Activated B cell treated with CpG ODN at 0.5 μM for 24 hours (primary cell): ENCODE data around the gene SEPSECS. TPM values are rescaled to one million over a fixed set of nuclear protein-coding genes. Genes with fewer than 3 reads are reported as not detected.
"Not testable (repeated sequence)": the region's sequence is repeated elsewhere in the genome, so short reads cannot be mapped to it uniquely, and the experiment has no call there.

Experiments used
- ATAC-seq: fragments of 200-7000 bp; cut with Tn5 transposase; one replicate; pipeline ENCODE4 v1.10.0; 2021; ENCODE audit warnings: low read depth, mild to moderate bottlenecking, moderate library complexity
- CTCF ChIA-PET: fragments of 350-600 bp; sonication (Branson Sonifier 250); formaldehyde crosslinking; loops from one replicate; lab custom pipeline; 2021; ENCODE audit warnings: antibody characterized with exemption; lab: Charles Lee
- POLR2A ChIA-PET: fragments of 350-600 bp; sonication (Branson Sonifier 250); formaldehyde crosslinking; loops from one replicate; lab custom pipeline; 2021; ENCODE audit warnings: antibody characterized with exemption; lab: Charles Lee
- DNase-seq: peaks from one replicate; pipeline ENCODE4 v3.0.0; 2022
- H3K27ac Mint-ChIP-seq: one replicate; pipeline ENCODE4 v1.8.0; 2020; ENCODE audit warnings: mixed read lengths
- H3K27me3 Mint-ChIP-seq: one replicate; pipeline ENCODE4 v1.8.0; 2021; ENCODE audit warnings: mixed read lengths
- H3K36me3 Mint-ChIP-seq: one replicate; pipeline ENCODE4 v1.8.0; 2021; ENCODE audit warnings: low read depth, mixed read lengths
- H3K4me1 Mint-ChIP-seq: one replicate; pipeline ENCODE4 v1.8.0; 2021; ENCODE audit warnings: mixed read lengths
- H3K4me3 Mint-ChIP-seq: one replicate; pipeline ENCODE4 v1.8.0; 2020; ENCODE audit warnings: mild to moderate bottlenecking, mixed read lengths
- H3K9me3 Mint-ChIP-seq: one replicate; pipeline ENCODE4 v1.8.0; 2020; ENCODE audit warnings: mixed read lengths
- CTCF ChIP-seq: fragments of 200-600 bp; IDR thresholded peaks from one replicate; pipeline ENCODE4 v1.8.0; 2022; ENCODE audit warnings: antibody characterized with exemption, mild to moderate bottlenecking
- intact Hi-C: fragments of 100-400 bp; cut with micrococcal nuclease; formaldehyde crosslinking; loops from one replicate; pipeline ENCODE4 v1.15.1; 2024
- total RNA-seq: library from RNA; stranded (reverse); gene quantifications from 2 replicates; pipeline ENCODE4 v1.2.3, GENCODE V29; 2022

SEPSECS gene
- total RNA-seq, 1 donor from 2014 or later: 12.4 TPM

- ChIA-PET POLR2A (no interaction called here), CTCF (no interaction called here)
- peaks cover 4% of the 10 kb centered on the region for H3K4me1 Mint-ChIP-seq
- DNase-seq (no peak), ATAC-seq (no peak)
- peaks cover 39% of the 10 kb centered on the region for H3K27me3 Mint-ChIP-seq
- H3K4me3 Mint-ChIP-seq: no peak overlapping the region
- TF ChIP-seq CTCF: no peak
- H3K27ac Mint-ChIP-seq: no peak overlapping the region
- intact Hi-C loops: no loop called here
- no peaks in the 10 kb centered on the region for H3K36me3 Mint-ChIP-seq
- no peaks in the 10 kb centered on the region for H3K9me3 Mint-ChIP-seq
Observed at GRCh38 chr4:25085671-25086070, 74.6 kb downstream of the SEPSECS start.

- POLR2A ChIA-PET, intact Hi-C loops, CTCF ChIA-PET, H3K27ac Mint-ChIP-seq, H3K4me3 Mint-ChIP-seq, H3K9me3 Mint-ChIP-seq, DNase-seq, H3K4me1 Mint-ChIP-seq, ATAC-seq, H3K36me3 Mint-ChIP-seq: not testable (repeated sequence)
- peaks cover 29% of the 10 kb centered on the region for H3K27me3 Mint-ChIP-seq
Observed at GRCh38 chr4:25083441-25083840, 76.8 kb downstream of the SEPSECS start.

DNA sequence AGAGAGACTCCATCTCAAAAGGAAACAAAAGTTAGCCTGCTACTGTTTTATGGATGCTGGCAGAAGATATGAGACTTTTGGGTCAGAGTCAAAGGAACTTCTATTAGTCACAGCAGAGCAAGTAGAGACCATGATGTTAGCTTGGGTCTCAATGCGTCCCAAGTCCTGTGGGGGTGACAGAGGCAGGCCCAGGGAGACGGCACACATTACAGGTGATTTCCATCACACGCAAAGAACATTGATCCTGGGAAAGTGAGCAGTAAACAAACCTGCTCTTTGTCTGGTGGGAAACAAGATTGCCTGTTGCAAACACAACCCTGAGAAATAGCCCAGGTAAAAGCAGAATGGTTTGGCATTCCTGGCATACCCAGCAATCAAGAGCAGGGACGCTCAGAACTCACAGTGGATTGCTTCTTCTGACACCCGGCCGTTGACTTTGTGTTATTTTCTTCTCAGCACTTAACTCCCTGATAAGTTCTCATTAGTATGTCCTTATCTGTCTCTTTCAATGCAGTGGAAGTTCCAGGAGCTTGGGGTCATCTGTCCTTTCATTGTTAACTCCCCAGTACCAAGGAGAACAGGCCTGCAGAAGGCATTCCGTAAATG, 78.3 kb downstream of the SEPSECS start:
- ChIA-PET CTCF (no interaction called here), POLR2A (no interaction called here)
- ATAC-seq: no peak
- Mint-ChIP-seq H3K27ac (no peak overlapping the region), H3K36me3 (no peaks in the 10 kb centered on the region), H3K4me1 (no peaks in the 10 kb centered on the region), H3K9me3 (no peaks in the 10 kb centered on the region), H3K27me3 (peaks cover 22% of the 10 kb centered on the region), H3K4me3 (no peak overlapping the region)
- DNase-seq: no peak
- no peak for TF ChIP-seq CTCF
- intact Hi-C loops: no loop called here

DNA sequence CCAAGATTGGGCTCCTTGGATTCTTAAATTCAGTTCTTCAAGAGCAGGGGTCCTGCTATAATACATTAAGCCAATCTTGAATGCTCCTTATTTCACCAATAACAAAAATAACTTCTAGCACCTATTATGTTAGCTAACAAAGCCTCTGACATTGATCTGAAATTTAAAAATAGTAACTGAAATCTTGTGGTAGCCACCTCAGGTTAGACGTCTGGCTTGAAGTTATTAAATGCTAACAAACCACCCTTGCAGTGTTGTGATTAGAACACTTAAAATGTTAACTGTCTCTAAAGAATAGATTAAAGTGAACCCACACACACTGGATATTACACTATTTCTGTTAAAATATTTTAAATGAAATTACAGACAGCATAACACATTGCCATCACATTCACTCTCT, 79.7 kb downstream of the SEPSECS start:
- H3K4me1 Mint-ChIP-seq: no peaks in the 10 kb centered on the region
- ChIA-PET CTCF (interaction anchor here (0.5 kb wide), 1 partner anchor 11 kb away, joined by 3 read pairs; no protein-coding TSS in a partner anchor), POLR2A (no interaction called here)
- ATAC-seq (no peak), DNase-seq (no peak)
- no peaks in the 10 kb centered on the region for H3K36me3 Mint-ChIP-seq
- H3K4me3 Mint-ChIP-seq: no peak overlapping the region
- H3K27ac Mint-ChIP-seq: no peak overlapping the region
- H3K9me3 Mint-ChIP-seq: no peaks in the 10 kb centered on the region
- no peak for TF ChIP-seq CTCF
- intact Hi-C loops: no loop called here
- H3K27me3 Mint-ChIP-seq: peaks cover 14% of the 10 kb centered on the region

- intact Hi-C loops: no loop called here
- no peak for DNase-seq
- TF ChIP-seq CTCF: no peak
- POLR2A ChIA-PET: no interaction called here
- peaks cover 11% of the 10 kb centered on the region for H3K27me3 Mint-ChIP-seq
- no peaks in the 10 kb centered on the region for H3K4me1 Mint-ChIP-seq
- CTCF ChIA-PET: no interaction called here
- H3K9me3 Mint-ChIP-seq: no peaks in the 10 kb centered on the region
- no peak overlapping the region for H3K27ac Mint-ChIP-seq
- H3K36me3 Mint-ChIP-seq: no peaks in the 10 kb centered on the region
- H3K4me3 Mint-ChIP-seq: no peak overlapping the region
- ATAC-seq: no peak
Observed at GRCh38 chr4:25078523-25078922, 81.7 kb downstream of the SEPSECS start.
